MV-4-11 (cell line): ENCODE data around the gene TXNRD2.
"Not testable (repeated sequence)": the region's sequence is repeated elsewhere in the genome, so short reads cannot be mapped to it uniquely, and the experiment has no call there.

ENCODE experiments used
- DNase-seq: peaks from one replicate; lab custom pipeline; 2025; lab: John Stamatoyannopoulos, UW

The TXNRD2 gene

GRCh38 chr22:19844377-19845053 is 97.1 kb downstream of the TXNRD2 start:
- peak; percentile 38 for DNase-seq

GRCh38 chr22:19843857-19844376 is 97.7 kb downstream of the TXNRD2 start:
- no peak for DNase-seq

- DNase-seq: no peak
These were observed 98.3 kb downstream of the TXNRD2 start for GRCh38 chr22:19843107-19843856.

- DNase-seq: no peak
These were observed 99.1 kb downstream of the TXNRD2 start for GRCh38 chr22:19842393-19843106.

- no peak for DNase-seq
These were observed 99.8 kb downstream of the TXNRD2 start for GRCh38 chr22:19841641-19842392.

- no peak for DNase-seq
These were observed 100.5 kb downstream of the TXNRD2 start for GRCh38 chr22:19840955-19841640.

- no peak for DNase-seq
These were observed 101.6 kb downstream of the TXNRD2 start for GRCh38 chr22:19840059-19840458.

GRCh38 chr22:19837915-19838314 is 103.7 kb downstream of the TXNRD2 start:
- peak; percentile 13 for DNase-seq

GRCh38 chr22:19836512-19836911 is 105.1 kb downstream of the TXNRD2 start:
- DNase-seq: no peak

GRCh38 chr22:19834599-19834998 is 107.0 kb downstream of the TXNRD2 start:
- DNase-seq: no peak

GRCh38 chr22:19833327-19833726 is 108.3 kb downstream of the TXNRD2 start:
- DNase-seq: not testable (repeated sequence)

GRCh38 chr22:19832476-19833108 is 109.0 kb downstream of the TXNRD2 start:
- peak; percentile 30 for DNase-seq

- not testable (repeated sequence) for DNase-seq
These were observed 109.6 kb downstream of the TXNRD2 start for GRCh38 chr22:19831979-19832378.

GRCh38 chr22:19831016-19831415 is 110.6 kb downstream of the TXNRD2 start:
- DNase-seq: no peak

- DNase-seq: no peak
These were observed 113.6 kb downstream of the TXNRD2 start for GRCh38 chr22:19828035-19828401.

- no peak for DNase-seq
These were observed 114.1 kb downstream of the TXNRD2 start for GRCh38 chr22:19827341-19828034.

- no peak for DNase-seq
These were observed 115.0 kb downstream of the TXNRD2 start for GRCh38 chr22:19826619-19826950.

- DNase-seq: peak; percentile 38
These were observed 115.6 kb downstream of the TXNRD2 start for GRCh38 chr22:19825904-19826618.
